ENCODE data around the gene RBM42. TPM values are rescaled to one million over a fixed set of nuclear protein-coding genes. Genes with fewer than 3 reads are reported as not detected.

Gene RBM42
- total RNA-seq, 1 experiment from 2014 or later = 180 TPM

DNA sequence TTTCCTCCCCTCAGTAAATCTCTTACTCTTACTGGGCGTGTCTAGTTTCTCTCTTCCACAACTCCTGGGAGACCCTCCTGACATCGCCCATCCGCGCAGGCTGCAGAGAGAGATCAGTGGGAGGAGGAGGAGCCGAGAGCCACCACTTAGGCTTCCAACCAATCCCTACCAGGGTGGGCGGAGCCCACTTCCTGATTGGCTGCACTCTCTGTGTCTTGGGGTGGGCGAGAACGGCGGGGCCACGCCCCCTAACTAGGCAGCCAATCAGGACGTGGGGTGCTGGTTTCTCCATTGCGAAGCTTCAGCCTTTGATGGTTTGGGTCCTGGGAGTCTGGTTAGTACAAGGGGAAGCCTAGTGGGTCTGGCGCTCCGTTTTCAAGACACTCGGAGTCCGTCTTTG lies 43.0 kb upstream of the RBM42 start, which contains the start of gene PMIS2:
Gene PMIS2 (plus strand): TSS at position 326 of the 400 bp plus-strand sequence. CDS start 87 bp downstream, outside the sequence.
- DNase-seq (ENCODE audit: low read depth, low spot score) (no peak), ATAC-seq (no peak)
- in situ Hi-C loops (cut with HindIII; ENCODE audit: low pct_unique_long_range_greater_than_20kb, low sequenced_read_pairs) (no loop called here), intact Hi-C loops (cut with micrococcal nuclease; ENCODE audit: unreplicated experiment) (no loop called here)
- H3K4me3 ChIP-seq (ENCODE audit: low read depth in 2 of 2, low read length in 2 of 2) = no peak within 1 kb of the TSS
- H3K9me3 ChIP-seq (ENCODE audit: control insufficient read depth, insufficient read depth, low read depth, low read length) = no peaks in the 10 kb centered on the region
- H3K4me1 ChIP-seq (ENCODE audit: control insufficient read depth, insufficient read depth, low read length) = no peaks in the 10 kb centered on the region
- POLR2A ChIA-PET = interaction anchor here (0.6 kb wide), 1 partner anchor 529 kb away, joined by 6 read pairs; the partner anchor contains the start of gene POLR2I
- CTCF ChIA-PET = no interaction called here
- no TSS peak for BruUV-seq (replicated peaks)
- TF ChIP-seq SIN3A (IDR thresholded peaks at IDR 0.05; ENCODE audit: borderline replicate concordance, insufficient read depth, low read depth, low read length) (no peak), POLR2AphosphoS5 (IDR thresholded peaks at IDR 0.05; ENCODE audit: low read depth, low read length) (no peak), TCF7L2 (IDR thresholded peaks at IDR 0.05; ENCODE audit: low read depth, low read length) (no peak)
- TF ChIP-seq, protein P1, sequence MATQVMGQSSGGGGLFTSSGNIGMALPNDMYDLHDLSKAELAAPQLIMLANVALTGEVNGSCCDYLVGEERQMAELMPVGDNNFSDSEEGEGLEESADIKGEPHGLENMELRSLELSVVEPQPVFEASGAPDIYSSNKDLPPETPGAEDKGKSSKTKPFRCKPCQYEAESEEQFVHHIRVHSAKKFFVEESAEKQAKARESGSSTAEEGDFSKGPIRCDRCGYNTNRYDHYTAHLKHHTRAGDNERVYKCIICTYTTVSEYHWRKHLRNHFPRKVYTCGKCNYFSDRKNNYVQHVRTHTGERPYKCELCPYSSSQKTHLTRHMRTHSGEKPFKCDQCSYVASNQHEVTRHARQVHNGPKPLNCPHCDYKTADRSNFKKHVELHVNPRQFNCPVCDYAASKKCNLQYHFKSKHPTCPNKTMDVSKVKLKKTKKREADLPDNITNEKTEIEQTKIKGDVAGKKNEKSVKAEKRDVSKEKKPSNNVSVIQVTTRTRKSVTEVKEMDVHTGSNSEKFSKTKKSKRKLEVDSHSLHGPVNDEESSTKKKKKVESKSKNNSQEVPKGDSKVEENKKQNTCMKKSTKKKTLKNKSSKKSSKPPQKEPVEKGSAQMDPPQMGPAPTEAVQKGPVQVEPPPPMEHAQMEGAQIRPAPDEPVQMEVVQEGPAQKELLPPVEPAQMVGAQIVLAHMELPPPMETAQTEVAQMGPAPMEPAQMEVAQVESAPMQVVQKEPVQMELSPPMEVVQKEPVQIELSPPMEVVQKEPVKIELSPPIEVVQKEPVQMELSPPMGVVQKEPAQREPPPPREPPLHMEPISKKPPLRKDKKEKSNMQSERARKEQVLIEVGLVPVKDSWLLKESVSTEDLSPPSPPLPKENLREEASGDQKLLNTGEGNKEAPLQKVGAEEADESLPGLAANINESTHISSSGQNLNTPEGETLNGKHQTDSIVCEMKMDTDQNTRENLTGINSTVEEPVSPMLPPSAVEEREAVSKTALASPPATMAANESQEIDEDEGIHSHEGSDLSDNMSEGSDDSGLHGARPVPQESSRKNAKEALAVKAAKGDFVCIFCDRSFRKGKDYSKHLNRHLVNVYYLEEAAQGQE (IDR thresholded peaks at IDR 0.05; ENCODE audit: insufficient read depth in 1 of 2, low read depth in 2 of 2, low read length in 1 of 2) = no peak
- TF ChIP-seq, protein P2, sequence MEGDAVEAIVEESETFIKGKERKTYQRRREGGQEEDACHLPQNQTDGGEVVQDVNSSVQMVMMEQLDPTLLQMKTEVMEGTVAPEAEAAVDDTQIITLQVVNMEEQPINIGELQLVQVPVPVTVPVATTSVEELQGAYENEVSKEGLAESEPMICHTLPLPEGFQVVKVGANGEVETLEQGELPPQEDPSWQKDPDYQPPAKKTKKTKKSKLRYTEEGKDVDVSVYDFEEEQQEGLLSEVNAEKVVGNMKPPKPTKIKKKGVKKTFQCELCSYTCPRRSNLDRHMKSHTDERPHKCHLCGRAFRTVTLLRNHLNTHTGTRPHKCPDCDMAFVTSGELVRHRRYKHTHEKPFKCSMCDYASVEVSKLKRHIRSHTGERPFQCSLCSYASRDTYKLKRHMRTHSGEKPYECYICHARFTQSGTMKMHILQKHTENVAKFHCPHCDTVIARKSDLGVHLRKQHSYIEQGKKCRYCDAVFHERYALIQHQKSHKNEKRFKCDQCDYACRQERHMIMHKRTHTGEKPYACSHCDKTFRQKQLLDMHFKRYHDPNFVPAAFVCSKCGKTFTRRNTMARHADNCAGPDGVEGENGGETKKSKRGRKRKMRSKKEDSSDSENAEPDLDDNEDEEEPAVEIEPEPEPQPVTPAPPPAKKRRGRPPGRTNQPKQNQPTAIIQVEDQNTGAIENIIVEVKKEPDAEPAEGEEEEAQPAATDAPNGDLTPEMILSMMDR (IDR thresholded peaks at IDR 0.05) = no peak
- no peak within 1 kb of the TSS for H3K27ac ChIP-seq (ENCODE audit: low read length)
- no peaks in the 10 kb centered on the region for H3K36me3 ChIP-seq (ENCODE audit: control insufficient read depth, insufficient read depth, low read length)
- H3K27me3 ChIP-seq (ENCODE audit: control insufficient read depth, insufficient read depth, low read length) = peaks cover 3% of the 10 kb centered on the region

DNA sequence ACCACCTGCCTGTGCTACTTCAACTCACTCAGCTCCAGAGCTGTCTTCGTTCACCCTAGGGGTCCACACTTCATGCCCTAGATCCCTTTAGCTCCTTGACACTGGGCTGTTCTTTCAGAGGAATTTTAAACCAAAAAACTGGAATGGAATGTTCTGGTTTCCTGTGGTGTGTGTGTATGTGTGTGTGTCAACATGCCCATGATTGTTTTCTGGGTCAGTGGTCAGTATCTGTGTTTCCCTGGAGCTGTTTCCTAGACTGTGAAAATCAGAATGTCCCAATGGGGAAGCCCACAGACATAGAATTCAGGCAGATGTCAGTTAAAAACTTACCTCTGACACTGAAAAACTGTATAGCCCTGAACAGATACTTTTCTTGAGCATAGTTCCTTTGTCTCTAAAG lies 41.5 kb upstream of the RBM42 start:
- Histone ChIP-seq H3K4me1 (ENCODE audit: control insufficient read depth, insufficient read depth, low read length) (no peaks in the 10 kb centered on the region), H3K4me3 (ENCODE audit: low read depth in 2 of 2, low read length in 2 of 2) (no peak overlapping the region), H3K36me3 (ENCODE audit: control insufficient read depth, insufficient read depth, low read length) (no peaks in the 10 kb centered on the region), H3K27me3 (ENCODE audit: control insufficient read depth, insufficient read depth, low read length) (peaks cover 3% of the 10 kb centered on the region), H3K9me3 (ENCODE audit: control insufficient read depth, insufficient read depth, low read depth, low read length) (no peaks in the 10 kb centered on the region), H3K27ac (ENCODE audit: low read length) (no peak overlapping the region)
- TF ChIP-seq TCF7L2 (IDR thresholded peaks at IDR 0.05; ENCODE audit: low read depth, low read length) (no peak), SIN3A (IDR thresholded peaks at IDR 0.05; ENCODE audit: borderline replicate concordance, insufficient read depth, low read depth, low read length) (no peak), POLR2AphosphoS5 (IDR thresholded peaks at IDR 0.05; ENCODE audit: low read depth, low read length) (no peak)
- TF ChIP-seq, protein P2 (IDR thresholded peaks at IDR 0.05) = no peak
- TF ChIP-seq, protein P1 (IDR thresholded peaks at IDR 0.05; ENCODE audit: insufficient read depth in 1 of 2, low read depth in 2 of 2, low read length in 1 of 2) = no peak
- ChIA-PET CTCF (no interaction called here), POLR2A (no interaction called here)
- intact Hi-C loops (cut with micrococcal nuclease; ENCODE audit: unreplicated experiment) = no loop called here
- DNase-seq (ENCODE audit: low read depth, low spot score) (no peak), ATAC-seq (no peak)
- in situ Hi-C loops (cut with HindIII; ENCODE audit: low pct_unique_long_range_greater_than_20kb, low sequenced_read_pairs) = no loop called here
- BruUV-seq (replicated peaks) = no TSS peak
